GM21423 (cell line): Measurements from ENCODE around the gene CDK5.

Experiments used
- ATAC-seq: cut with Tn5 transposase; IDR thresholded peaks from one replicate; pipeline ENCODE4 v1.9.1; 2021; ENCODE audit warnings: mild to moderate bottlenecking, moderate library complexity; ENCODE audit not compliant: unreplicated experiment

The CDK5 gene

DNA sequence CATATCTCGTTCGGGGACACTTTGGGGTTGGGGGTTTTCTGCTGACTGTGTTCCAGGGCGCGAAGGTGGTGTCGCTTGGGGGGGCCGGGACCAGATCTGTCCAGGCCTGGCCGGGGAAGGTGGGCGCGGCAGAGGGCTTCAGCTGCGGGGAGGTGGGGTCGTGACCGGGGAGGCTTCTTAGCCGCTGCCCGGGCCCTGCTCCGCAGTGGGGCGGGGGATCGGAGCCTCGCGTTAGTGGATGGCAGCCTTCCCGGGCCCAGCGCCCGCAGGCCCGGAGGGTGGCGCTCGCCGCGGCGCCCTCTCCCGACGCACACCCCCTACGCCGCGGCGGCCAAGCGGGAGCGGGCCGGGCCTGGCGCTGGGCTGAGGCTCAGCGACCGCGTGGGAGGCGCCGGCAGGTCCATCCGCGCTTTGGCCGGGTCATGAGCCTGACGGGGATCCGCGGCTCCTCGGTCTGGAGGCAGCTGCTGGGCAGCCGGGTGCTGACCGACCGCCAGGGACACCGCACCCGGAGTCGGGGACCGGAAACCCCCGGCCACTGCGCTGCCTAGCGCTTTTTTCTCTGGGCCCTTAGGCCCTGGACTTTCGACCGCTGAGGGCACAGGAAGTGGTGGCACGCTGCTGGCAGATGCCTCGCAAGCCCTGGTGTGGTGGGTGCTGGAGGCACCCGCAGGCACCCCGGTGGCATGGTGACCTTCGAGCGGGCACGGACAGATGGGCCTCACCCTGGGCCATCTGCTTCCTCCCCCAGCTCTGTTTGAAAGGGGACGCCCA is 29.7 kb upstream of the CDK5 start:
- no peak for ATAC-seq

DNA sequence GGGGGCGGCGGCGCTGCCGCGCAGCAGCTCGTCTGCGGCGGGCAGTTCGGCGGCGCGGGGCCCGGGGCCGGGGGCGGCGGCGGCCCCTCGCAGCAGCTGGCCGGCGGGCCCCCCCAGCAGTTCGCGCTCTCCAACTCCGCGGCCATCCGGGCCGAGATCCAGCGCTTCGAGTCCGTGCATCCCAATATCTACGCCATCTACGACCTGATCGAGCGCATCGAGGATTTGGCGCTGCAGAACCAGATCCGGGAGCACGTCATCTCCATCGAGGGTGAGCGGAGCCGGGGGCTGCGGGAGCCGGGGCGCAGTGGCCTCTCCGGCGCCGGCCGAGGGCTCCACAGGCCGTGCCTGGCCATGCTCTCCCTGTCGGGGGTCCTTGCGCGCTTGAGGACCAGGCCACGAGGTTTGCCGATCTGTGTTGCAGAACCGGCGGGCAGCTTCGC is 29.1 kb upstream of the CDK5 start:
- ATAC-seq: no peak

DNA sequence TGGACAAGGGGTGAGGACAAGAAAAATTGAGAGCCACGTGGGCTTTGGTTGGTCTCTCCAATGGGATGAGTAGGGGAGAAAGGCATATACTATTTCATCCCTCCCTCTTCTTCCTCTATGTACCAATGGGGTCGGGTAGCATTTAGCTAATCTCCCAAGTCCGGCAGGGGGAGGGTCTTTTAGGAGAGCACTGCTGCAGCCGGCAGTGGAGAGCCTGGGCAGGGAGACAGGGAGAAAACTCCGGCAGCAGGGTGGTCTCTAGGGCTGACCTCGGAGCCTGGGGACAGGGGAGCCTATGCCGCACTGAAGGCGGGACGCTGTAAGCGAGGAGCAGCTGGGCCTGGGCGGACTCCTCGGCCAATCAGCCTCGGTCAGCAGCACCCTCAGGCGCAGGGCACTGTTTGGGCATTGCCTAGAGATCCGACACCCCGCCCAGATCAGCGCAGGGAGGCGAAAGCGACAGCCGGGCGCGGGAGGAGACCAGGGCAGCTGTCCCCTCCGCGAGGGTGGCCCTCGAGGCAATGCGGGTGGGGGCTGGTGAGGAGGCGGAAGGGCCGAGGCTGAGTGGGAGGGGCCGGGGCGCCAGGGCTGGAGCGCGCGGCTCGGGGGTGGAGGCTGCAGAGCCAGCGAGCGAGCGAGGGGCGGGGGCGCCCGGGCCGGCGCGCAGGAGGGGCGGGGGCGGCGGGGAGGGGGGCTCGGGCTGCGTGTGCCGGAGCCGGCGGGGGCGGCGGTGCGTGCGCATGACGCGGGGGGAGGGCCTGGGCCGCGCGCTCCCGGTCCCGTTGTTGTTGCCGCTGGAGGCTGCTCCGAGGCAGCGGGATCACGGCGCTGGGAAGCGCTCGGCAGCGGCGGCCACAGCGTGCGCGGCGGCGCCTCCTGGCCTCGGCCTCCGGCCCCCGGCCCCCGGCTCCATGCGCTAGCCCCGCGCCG is 28.3 kb upstream of the CDK5 start, which contains the start of gene AGAP3:
Gene AGAP3, plus strand, starts transcription at position 785 of the 930 bp plus-strand sequence. CDS start 267 bp downstream, outside the sequence.
- peak; percentile 44 for ATAC-seq

DNA sequence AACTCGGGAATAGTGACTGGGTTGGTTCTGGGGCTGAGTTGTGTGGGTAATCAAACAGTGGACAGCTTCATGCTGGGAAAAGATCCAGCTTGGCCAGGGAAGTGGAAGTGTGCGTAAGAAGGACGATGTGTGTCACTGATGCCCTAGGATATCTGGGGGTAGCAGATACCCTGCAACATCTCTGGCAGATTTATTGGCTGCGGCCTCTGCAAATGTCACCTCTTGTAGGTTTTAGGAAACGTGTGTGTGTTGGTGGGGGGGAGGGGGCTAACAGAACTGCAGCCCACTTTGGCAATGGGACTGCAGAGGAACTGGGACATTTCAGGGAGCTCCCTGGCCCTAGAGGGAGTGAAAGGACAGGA is 27.6 kb upstream of the CDK5 start:
- no peak for ATAC-seq

GRCh38 chr7:151083824-151084160 is 26.1 kb upstream of the CDK5 start:
- no peak for ATAC-seq

DNA sequence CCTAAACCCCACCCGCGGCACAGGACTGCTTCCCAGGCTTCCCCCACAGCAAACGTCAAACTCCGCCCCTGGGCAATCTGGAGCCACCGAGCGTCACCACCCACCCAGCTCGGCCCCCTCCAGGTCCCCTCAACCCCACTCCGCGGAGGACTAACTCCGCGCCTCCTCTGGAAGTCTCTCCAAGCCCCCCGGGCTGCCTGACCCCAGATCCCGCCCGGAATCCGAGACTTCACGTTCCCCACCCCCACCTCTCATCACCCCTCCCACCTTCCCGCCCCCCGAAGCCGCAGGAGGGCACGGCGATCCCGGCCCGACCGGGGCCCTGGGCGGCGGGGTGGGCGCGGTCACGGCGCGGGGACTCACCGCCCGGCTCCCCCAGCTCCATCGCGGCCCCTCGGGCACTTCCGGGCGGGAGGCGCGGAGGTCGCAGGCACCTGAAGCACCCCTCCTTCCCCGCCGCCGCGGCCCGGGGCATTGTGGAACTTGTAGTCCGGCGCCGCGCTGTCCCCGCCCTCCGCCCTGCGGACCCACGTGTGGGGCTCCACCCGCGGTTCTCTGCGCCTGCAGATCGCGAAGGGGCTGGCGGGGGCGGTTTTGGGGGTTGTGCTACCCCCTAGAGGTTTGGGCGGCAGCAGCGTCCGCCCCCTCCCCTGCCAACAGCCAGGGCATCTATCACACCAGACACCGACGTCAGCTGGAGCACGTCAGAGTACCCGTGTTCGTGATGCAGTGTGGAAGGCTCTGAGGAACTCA is 25.6 kb upstream of the CDK5 start, which contains the start of gene TMUB1:
Gene TMUB1, minus strand, starts transcription at position 423 of the 753 bp plus-strand sequence. CDS start 930 bp downstream, outside the sequence.
- ATAC-seq: peak; percentile 42

DNA sequence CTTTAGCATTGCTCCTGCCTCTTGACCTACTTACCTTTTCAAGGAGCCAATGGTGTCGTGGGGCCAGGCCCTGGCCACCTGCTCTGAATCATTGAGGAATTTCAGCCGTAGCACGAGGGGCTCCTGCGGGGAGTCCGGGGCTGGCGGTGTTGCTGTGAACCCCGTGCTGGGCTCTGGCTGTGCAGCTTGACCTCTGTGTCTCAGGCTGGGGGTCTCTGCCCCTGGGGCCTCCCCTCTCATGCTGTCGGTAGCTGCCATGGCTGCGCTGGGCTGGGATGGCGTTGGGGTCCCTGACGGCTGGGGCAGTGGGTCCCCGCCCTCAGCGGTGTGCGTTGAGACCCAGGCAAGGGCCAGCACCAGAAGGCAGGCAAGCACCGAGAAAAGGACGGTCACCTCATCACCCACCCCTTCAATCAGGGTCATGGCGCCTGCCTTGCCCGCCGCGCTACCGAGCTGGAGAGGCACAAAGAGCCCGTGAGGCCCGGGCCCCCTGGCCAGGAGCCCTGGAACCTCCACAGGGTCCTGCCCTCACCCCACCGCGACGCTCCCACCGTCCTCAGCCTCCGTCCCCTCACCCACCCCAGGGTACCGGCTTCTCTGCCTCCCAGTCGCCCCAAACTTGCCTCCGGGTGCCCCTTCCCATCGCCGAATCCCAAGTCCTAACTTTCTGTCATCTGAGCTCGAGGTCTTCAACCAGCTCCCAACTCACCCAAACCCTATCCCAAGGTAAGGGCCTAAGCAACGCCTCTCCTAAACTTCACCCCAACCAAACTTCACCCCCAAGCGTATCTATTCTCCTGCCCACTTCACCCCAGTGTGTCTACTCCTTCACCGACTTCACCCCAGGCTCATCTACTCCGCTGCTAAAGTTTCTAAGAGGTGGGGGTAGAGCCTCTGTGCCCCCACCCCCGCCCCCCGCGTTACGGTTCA is 24.7 kb upstream of the CDK5 start:
- ATAC-seq: no peak

DNA sequence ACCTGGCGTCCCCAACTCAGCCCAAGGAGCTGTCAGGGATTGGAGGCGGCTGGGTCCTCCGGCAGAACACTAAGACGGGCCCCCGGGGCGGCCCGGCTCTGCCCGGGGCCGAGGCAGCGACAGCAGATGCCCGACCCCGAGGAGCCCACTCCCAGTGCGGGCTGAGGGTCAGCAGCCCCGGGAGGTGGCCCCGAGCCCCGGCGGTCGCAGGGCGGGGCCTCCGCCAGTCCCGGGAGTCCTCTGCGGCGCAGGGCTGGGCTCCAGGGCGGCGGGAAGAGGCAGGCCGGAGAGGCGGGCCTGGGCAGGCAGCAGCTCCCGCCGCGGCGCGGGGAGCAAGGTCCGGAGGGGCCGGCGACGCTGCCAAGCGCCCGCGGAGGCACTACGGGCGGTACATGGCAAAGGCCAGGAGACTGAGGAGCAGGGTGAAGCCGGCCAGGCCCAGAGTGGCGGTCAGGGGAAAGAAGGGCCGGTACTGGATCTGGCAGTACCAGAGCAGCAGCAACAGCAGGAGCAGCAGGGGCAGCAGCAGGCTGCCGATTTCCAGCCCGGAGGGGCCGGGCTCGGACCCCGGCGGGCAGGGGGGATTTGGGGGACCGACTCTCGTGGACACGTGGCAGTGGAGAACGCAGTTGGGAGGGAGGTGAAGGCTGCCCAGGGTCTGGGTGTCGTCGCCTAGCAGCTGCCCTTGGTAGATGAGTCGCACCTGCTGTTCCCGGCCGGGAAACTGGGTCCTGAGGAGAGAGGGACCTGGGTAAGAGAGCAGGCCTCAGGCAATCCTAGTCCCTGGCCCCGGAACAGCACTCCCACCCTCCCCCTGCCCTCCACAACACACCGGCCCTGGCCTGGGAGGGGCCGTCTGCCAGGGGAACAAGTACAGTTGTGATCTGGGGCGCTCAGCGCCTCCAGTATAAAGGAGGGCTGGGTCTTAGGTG is 23.7 kb upstream of the CDK5 start:
- ATAC-seq: no peak

DNA sequence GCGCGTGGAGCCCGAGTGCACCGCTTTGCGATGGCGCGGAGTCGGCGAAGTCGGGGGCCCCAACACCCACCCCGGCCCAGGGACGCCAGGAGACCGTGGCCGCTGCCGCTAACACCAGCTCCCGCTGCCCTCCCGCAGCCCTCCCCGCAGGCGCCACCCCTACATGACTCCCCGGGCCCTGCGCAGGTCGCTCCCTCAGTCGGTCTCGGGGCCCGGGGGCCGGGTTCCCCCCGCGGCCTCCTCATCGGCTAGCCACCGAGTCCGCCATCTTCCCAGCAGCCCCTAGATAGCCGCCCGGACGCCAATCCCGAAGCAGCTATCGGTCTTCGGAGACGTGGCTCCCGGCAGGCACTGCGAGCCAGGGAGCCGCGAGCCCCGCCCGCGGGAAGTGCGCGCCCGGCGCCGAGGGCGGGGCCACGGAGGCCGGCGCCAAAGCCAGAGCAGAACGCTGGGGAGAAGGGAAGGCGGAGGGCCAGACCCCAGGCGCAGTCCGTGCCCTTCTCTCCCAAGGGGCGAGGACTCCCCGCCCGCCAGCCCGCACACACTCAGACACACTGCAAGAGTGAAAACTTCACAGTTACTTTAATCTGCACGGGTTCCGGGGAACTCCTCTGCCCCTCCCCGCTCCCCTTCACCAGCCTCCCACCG is 22.9 kb upstream of the CDK5 start, which contains the start of gene FASTK:
Gene FASTK, minus strand, starts transcription at position 288 of the 648 bp plus-strand sequence. Its CDS starts 43 bp downstream, at position 245.
- peak; percentile 70 for ATAC-seq

DNA sequence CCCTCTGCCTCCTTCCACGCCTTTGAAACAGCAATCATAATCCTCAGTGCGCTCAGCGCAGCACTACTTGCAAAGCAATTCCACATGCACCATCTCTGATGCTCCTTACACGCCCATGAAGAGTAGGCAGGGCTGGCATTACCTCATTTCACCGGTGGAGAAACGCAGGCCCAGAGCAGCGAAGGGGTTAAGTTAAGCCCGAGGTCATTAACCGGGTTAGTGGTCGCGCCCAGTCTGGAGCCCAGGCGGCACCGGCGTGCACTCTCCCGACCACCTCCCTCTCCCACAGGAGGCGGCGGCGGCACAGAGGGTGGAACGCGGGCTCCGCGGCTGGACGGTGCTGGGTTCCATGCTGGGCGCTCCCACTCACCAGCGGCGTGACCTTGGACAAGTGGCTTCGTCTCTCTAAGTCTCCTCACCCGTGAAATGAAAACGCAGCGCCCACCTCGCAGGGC is 22.4 kb upstream of the CDK5 start:
- ATAC-seq: no peak

DNA sequence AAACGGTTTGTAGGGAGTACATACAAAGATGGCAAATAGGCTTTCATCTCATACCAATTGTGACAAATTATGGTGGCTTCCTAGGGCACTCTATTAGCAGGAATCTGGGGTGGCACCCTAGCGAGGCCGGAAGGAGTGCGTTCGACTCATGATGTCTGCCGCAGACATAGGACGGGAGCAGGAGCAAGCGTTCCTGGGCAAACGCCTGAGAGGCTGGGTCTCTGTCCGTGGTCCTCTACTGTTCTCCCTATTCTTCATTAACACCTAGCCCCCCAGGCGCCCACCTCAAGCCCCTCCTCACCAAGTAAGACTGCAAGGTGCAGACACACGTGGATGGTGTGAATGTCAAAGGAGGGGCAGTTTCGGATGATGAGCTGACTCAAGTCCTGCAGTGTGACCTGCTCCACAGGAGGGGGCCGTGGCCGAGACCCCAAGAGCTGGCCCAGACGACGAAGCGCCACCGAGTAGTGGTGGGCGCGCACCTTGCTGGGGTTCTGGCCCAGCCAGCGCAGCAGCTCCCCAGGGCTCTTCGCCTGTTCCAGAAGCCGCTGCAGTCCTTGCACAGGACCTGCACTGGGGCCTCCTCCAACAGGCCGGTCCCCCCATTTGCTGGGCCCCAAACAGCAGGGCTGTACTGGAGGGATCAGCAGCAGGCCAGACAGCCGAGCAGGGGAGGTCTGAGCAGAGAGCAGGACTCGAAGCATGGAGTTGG is 21.7 kb upstream of the CDK5 start:
- no peak for ATAC-seq

- no peak for ATAC-seq
Observed at GRCh38 chr7:151078233-151079040, 20.7 kb upstream of the CDK5 start.

- no peak for ATAC-seq
Observed at GRCh38 chr7:151077705-151078232, 20.1 kb upstream of the CDK5 start.

DNA sequence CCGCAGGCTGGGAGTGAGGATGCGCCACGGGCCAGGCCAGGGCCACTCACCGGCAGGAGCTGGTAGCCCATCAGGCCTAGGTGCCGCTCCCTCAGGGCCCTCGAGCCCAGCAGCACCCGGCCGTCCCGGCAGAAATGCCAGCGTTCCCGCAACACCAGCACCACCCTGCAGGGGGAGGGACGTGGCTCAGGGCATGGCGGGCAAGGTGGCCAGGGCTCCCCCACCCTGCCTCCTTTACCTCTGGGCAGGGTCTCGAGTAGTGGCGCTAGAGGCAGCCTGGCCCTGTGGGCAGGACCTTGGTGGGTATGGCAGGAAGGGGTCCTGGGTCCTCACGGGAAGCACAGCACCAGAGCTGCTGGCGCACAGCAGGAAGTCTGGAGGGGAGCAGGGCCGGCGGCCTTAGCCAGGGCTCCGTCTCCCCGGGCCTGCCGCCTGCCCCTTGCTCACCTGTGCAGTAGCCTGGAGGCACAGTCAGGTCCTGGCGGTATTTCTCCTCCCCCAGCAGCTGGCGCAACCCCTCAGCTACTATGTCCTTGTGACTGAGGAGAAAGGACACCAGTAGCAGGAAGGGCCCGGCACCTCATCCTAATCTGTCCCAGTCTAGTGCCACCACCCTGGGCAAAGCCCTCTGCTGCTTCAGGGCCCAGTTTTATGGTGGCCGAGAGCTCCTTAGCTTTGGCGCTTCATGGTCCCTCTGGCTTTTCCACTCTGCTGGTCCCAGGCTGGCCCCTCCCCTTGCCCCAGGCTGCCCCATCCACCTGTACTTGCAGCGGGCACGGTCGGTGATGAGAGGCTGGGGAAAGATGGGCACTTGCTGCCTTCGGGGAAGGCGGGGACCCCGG is 19.4 kb upstream of the CDK5 start:
- ATAC-seq: no peak

GRCh38 chr7:151075978-151076426 is 18.3 kb upstream of the CDK5 start:
- ATAC-seq: no peak

GRCh38 chr7:151075662-151075971 is 17.9 kb upstream of the CDK5 start:
- no peak for ATAC-seq
